LoVo (cell line): Measurements from ENCODE around the gene RPGRIP1L.

Experiments used
- DNase-seq: peaks from one replicate; pipeline ENCODE4 v3.0.0-alpha.2; 2016; ENCODE audit warnings: low spot score

RPGRIP1L gene

DNA sequence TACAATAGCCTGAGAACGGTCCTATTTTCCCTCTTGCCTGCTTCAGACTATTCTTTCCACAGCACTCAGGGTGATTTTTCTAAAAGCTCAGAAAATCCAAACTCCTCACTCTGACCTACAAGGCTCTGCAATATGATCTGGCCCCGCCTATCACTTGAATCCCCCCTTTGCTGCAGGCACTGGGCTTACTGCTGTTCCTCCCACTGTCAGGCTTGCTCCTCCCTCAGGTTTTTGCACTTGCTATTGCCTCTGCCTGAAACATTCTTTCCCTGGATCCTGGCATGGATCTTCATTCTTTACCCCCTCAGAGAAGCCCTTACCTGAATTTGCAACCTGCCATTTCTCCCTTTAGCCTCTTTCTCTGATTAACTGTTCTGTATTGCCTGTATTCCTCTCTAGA, 52.3 kb downstream of the RPGRIP1L start:
- no peak for DNase-seq

DNA sequence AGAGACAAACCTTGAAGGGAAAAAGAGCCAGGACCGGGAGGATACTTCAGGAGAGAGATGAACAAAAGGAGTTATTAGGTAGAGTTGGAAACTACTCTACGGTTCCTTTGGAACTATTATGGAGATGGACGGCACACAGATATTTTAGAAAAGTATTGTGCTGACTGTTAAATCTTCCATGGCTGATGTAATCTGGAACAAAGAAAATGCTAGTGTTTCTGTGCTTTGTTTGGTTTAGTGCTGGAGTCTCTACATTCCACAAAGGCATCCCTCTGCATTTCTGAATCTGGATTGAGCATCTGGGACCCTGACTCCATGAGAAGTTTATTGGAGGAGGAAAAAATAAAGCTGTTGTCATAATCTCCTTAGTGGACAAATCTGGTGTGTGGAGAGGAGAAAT, 57.2 kb downstream of the RPGRIP1L start:
- no peak for DNase-seq

DNA sequence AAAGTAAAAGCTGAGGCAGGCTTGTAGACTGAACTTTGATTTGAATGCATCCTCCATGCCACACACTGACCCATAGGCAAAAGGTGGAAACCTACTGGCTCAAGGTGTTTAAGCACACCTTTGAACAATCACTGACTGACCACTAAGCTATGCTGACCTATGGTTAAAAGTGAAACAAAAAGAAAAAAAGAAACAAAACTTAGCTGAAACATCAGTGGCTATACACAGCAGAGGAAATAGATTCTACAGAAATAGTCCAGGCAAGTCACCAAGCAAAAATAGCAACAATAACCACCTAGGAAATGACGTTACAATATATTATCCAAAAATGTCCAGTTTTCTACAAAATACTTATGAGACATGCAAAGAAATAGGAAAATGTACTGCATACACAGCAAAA, 60.2 kb downstream of the RPGRIP1L start:
- DNase-seq, result no peak

DNA sequence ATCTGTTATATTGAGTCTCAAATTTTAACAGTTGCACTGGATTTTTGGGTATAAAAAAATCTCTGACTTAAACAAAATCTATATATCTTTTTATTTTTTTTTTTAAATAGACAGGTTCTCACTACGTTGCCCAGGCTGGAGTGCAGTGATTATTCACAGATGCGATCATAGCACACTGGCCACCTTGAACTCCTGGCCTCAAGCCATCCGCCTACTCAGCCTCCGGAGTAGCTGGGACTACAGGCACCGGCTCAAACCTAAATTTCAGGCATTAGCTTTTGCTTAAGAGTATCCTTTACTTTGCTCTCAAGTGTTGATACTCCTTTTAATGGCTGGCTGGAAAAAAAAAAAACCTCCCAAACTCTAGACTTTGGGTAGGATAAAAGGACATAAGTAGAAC, 61.6 kb downstream of the RPGRIP1L start:
- no peak for DNase-seq

DNA sequence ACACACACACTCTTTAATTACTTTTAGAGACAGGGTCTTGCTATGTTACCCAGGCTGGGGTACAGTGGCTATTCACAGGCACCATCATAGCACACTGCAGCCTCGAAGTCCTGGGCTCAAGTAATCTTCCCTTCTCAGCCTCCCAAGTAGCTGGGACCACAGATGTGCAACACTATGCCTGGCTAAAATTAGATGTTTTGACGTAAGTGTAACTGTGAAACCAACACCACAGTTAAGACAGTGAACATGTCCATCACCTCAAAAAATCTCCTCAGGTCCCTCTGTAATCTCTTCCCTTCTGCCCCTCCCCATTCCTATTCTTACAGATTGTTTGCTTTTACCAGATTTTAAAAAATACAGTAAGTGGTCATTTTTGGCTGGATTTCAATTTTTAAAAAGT, 66.7 kb downstream of the RPGRIP1L start:
- no peak for DNase-seq

DNA sequence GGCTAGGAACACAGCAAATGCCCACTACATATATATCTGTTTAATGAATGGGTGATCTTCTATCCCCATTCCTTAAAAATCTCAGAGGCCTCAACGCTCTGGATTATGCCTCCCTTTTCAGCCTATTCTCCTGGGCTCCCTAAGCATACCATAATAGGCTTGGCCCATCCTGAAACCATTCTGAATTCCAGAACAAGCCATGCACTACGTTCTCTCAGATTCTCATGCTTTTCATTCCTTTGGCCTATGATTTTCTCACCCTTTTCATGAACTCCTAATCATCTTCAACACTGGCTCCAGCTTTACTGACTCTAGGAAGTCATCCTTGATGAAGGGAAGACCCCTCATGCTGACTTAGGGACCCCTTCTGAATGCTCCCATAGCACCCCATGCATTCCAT, 71.1 kb downstream of the RPGRIP1L start:
- no peak for DNase-seq

DNA sequence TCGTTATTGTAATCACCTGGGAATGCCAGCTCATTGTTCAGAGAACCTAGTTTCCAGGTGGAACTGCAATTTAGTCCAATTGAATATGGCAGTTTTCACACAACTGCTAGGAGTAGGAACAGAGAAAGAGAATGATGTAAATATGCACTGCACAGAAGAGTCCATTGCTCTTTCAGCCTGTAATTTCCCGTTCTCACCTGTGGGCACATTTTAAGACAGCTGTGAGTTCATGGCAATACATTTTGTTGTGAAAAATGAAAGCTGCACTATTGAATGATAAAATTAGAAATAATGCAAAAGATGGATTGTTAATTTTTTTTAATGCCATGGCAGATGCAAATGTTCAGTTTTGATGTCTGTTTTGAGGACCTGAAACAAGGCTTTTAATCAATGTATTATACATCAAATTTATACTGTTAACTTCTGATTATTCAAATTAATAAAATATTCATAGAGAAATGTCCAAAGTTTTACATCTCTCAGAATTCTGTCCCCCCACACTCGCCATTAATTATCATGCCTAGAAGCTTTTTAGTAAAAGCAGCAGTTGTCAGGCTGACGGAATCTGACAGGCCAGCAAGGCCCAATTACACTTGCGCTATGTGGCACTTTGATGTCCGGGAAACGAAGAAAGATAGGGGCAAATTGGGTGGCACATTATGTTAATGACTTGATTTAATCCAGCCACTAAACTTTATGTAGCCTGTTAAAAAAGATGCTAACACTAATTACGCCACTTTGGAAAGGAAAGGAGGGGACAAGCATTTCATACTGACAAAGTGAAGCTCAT, 72.2 kb downstream of the RPGRIP1L start:
- no peak for DNase-seq

DNA sequence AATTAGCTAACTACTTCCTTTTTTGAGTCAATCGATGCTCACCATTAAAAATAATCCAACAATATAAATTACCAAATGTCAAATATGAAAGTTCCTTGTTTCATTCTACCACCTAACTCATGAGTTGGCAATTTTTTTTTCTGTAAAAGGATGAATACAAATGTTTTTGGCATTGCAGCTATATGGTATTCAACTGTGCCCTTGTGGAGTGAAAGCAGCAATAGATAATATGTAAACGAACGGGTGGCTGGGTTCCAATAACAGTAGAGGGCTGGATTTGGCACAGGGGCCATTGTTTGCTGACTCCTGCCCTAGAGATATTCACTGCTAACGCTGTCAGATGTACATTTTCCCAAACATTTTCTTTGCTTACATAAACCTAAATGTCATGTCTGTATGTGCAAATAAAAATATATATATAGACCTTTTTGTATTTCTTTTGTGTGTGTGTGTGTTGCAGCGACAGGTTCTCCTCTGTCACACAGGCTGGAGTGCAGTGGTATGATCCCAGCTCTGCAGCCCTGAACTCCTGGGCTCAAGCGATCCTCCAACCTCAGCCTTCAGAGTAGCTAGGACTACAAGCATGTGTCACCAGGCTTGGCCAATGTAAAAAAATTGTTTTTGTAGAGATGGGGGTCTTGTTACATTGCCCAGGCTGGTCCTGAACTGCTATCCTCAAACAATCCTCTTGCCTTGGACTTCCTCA, 73.9 kb downstream of the RPGRIP1L start:
- no peak for DNase-seq

DNA sequence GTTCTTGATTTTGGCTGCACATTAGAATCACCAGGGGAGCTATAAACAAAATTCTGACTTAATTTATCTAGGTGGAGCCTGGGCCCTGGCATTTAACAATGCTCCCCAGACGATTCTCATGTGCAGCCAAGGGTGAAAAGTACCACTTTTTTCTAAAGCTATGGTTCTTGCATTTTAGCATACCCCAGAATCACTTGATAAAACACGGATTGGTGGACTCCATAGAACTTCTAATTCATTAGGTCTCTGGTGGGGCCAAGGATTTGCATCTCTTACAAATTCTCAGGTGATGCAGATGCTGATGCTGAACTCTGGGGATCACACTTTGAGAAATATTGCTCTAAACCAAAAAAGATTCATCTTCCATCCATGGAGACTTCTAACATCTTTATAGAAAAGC, 74.5 kb downstream of the RPGRIP1L start:
- no peak for DNase-seq

DNA sequence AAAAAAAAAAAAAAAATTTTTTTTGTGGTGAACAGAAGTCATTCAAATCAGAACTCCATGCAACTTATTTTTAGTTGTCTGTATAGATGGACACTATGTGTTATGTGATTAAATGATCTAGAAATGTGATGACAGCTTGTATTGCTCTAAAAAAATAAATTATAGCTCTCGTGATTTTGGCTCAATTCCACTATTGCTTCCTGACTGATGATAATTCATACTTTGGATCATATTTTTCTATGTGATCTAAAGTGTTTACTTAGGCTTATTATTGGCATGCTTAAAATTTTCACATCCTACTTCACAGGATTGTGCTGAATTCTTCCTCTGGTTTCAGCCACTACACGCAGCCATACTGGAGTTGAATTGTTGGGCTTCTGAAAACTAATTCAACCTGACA, 76.8 kb downstream of the RPGRIP1L start:
- no peak for DNase-seq

DNA sequence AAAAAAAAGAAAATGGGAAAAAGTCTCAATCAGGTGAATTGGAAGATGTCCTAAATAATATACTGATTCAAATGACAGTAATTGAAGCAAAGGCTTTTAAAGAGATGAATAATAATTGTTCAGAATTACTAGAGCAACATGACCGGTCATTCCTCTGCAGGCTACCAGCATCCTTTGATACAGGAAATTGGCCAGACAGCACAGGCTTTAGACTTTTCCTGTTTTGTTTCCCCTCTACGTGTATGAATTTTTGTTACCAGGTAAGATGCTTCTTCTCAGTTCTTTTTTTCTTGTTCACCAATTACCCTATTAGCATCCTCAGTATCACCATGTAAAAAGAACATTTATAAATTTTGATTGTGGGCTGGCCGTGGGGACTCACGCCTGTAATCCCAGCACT, 77.5 kb downstream of the RPGRIP1L start:
- no peak for DNase-seq

DNA sequence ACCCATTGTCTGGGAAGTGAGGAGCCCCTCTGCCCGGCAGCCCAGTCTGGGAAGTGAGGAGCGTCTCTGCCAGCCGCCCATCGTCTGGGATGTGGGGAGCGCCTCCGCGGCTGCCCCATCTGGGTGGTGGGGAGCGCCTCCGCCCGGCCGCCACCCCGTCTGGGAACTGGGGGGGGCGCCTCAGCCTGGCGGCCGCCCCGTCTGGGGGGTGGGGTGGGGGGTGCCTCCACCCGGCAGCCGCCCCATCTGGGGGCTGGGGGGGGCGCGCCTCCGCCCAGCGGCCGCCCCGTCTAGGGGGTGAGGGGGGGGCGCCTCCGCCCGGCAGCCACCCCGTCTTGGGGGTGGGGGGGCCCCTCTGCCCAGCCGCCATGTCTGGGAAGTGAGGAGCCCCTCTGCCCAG, 78.4 kb downstream of the RPGRIP1L start:
- DNase-seq, result no peak

DNA sequence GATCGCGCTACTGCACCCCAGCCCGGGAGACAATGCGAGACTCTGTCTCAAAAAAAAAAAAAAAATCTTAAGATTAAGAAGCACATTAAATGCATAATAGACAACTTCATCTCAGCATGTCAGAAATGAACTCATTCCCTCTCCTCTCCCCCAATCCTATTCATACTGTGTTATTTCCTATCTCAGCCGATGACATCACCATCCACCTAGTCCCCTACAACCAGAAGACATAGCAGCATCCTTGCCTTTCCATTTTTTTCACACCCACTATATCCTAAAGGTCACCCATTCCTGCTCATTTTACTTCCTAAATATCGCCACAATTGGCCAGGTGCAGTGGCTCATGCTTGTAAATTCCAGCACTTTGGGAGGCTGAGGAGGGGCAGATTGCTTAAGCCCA, 81.3 kb downstream of the RPGRIP1L start:
- DNase-seq, result no peak

DNA sequence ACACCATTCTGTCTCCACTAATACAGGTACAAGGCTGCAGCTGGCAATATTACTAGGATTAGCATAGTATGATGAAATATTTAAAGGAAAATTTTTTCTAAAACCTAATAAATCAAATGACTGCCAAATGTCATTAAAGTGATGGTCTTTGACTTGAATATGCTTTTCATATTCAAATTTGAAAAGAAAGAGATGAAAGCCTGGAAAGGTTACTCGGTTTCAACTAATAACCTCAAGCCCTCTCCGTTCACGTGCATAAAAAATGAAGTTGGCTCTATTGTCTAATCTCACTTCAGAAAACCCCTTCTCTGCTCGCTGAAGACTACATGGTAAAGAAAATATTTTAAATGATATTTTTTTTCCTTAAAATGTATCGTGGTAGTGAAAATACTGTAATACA, 83.2 kb downstream of the RPGRIP1L start:
- no peak for DNase-seq

DNA sequence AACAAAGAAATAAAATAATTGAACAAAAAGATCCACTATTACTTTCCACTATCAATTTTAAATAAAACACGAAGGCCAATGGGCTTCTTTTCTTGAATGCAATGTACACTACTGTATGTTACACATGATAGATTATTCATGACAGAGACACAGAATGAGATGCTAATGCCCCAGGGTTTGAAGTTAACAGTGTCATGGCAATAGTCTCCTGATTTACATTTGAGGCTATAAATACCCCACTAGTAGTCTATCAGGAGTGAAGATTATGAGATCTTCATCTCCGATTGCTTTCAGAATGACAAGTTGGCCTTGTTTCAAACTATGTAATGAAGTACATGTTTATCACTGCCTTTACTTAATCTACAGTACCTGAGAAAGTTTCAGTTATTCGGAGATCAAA, 84.4 kb downstream of the RPGRIP1L start:
- DNase-seq, result no peak

DNA sequence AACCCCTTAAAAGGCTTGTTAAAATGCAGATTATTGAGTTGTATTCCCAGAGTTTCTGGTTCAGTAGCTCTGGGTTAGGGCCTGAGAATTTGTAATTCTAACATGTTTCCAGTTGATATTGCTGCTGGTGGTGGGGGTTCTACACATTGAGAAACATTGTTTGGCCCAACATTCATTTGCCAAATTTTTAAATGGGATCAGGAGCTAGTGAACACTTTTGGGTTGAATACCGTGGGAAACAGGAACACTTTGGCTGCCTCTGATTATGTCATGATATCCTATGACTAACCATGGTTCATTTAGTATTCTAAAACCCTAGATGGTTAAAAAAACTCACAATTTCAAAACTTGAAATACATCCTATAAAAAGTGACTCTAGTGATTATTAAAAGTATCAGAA, 89.3 kb downstream of the RPGRIP1L start:
- DNase-seq, result no peak

DNA sequence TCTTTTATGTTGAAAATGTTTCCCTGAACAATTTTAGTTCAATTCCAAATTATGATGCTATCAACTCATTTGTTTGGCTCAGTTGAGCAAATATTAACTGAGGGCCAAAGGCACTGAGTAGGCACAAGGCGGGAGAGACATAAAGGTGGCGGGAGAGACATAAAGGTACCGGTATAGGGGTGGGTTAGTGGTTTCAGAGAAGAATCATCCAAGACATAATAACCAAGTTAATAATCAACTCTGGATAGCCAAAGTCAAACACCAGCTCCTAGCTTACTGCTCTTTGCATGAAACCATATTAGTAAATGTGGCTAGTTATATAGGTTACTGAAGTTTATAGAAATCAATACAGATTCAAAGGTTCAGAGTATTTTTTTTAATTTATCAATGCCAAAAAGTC, 91.7 kb downstream of the RPGRIP1L start:
- DNase-seq, result no peak

DNA sequence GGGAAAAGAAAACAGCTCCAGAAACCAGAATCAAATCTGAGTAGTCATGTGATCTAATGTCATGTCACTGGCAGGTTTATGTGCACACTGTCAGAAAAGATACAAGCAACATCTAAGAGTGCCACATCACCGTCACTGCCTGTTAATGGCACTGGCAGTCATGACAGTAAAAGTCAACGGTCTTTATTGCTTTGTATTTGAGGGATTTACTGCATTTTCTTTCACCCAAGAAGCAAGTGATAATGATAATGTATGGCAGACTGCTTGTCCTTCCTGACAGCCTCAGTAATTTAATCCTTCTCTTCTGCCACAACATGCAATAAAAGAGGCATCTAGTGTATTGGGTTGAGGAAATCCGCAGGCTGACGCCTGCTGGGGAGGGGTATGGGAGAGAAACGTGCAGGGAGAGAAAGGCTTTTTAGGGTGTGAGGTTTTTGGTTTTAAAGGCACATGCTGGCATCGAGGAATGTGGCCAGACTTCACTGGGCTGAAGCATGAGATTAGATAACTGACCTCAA, 92.4 kb downstream of the RPGRIP1L start:
- no peak for DNase-seq

DNA sequence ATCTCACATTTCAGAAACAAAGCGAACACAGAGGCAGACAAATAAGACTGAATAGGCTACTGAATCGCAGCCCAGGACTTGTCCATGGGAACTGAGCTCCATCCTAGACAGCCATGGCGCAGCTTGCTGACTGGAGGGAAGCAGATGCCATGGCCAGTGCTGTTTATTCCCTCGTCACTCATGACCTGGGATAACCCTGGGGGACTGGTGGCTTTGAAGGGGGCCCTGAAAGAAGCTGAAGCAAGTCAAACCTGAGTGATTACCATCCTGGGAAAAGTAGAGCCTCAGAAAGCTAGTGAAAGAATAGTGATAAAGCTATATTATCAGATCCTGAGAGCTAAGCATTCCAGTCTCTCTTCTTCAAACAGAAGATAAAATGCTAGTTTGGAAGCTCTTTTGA, 94.1 kb downstream of the RPGRIP1L start:
- DNase-seq, result no peak

DNA sequence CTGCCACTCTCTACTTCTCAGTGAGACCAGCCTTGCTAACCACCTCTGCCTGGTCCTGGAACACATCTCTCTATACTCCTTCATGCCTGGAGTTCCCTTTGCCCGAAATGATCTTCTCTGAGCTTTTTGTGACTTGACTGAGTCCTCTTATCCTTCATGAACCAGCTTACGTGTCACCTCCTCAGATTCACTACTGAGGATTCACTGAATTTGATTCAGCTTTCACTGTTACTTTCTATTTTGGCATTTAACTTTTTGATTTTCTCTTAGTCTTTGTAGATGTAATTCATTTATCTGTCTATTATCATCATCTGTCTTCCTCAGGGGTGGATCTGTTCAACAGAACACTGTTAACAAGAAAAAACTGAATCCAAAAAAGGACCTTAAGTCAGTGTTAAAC, 95.6 kb downstream of the RPGRIP1L start:
- DNase-seq, result no peak

DNA sequence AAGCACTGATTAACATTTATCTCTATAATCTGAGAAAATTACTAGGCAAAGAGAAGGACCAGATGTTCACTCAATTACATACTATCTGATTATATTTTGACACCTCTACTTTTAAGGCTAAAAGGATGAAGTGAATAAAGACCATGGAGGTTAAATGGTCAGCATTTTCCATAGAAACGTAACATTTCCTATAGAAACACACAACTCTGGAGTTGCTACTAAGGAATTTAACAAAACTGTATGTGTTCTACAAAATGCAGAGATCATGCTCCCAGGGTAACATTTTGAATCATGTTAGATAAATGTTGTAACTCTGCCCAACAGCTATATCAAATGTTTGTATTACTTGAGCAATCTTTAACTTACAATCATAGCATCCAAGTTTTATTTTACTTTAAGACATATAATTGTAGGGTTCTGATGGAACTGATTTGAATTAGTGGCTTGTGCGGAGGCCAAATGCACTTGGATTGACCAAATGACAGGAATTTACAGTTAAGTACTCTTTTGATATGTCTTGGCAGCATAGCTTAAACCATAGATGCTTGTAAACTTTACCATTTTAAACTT, 97.7 kb downstream of the RPGRIP1L start:
- no peak for DNase-seq

DNA sequence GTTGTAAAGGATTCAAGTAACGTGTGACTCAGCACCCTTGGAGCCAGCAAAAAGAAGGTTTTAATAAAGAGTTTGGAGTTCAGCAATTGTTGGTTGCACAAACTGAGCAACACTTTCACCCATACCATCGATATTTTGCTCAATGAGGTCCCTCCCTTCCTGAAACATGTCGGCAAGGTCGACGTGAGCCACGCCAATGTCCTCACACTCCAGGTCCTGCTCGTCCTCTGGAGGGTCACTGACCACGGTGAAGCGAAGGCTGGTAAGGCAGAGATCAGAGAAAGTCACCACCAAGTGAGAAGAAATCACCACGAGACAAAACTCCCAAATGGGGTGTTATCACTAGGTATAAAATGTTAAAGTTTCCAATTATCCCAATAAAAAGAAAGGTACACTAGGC, 98.3 kb downstream of the RPGRIP1L start:
- DNase-seq, result no peak

DNA sequence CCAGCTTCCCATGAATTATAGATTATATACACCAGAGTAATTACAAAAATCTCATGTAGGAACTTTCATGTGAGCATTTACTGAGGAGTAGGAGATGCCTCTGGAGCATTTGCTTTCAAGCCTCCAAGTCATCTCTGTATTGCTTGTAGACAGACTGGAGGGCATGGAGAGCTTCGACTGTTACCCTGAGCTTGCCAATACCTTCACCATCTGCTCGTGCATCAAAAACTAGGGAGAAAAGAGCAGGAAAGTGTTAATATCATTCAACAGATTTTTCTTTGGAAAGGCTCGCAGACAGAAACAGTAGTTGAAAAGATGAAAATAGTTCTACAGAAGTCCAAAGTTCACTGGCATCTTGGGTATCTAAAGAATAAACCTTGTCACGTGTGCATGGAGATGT, 101.7 kb downstream of the RPGRIP1L start:
- DNase-seq, result no peak
